Thyroid gland (tissue), 4 donors: ENCODE data around the gene ZRANB3. TPM values are rescaled to one million over a fixed set of nuclear protein-coding genes. Genes with fewer than 3 reads are reported as not detected.
"Not testable (repeated sequence)": the region's sequence is repeated elsewhere in the genome, so short reads cannot be mapped to it uniquely, and the experiment has no call there.

Source experiments
- DNase-seq, 2 donors: peaks; one replicate each; pipeline ENCODE4 v3.0.0-alpha.2; 2019
- H3K27ac ChIP-seq, 3 donors: fragments of 200-600 bp; sonication (generic); 1 replicate in 2 of 3; 2 replicates in 1 of 3; pipeline ENCODE4 v1.5.1; 2016 to 2019; ENCODE audit warnings: mild to moderate bottlenecking in 1 of 3, moderate library complexity in 1 of 3
- H3K27me3 ChIP-seq: fragments of 200-600 bp; sonication (generic); one replicate; pipeline ENCODE4 v1.5.1; 2019
- H3K36me3 ChIP-seq, 2 donors: fragments of 200-600 bp; sonication (generic); one replicate each; pipeline ENCODE4 v1.5.1; 2016 to 2019
- H3K4me1 ChIP-seq, 2 donors: fragments of 200-600 bp; sonication (generic); one replicate each; pipeline ENCODE4 v1.5.1; 2017 to 2019
- H3K4me3 ChIP-seq, 3 donors: fragments of 200-600 bp; sonication (generic); replicated peaks in 1 of 3; 1 replicate in 2 of 3; 2 replicates in 1 of 3; pipeline ENCODE4 v1.5.1; 2016; ENCODE audit warnings: mild to moderate bottlenecking in 1 of 3
- H3K9me3 ChIP-seq: fragments of 200-600 bp; sonication (generic); one replicate; pipeline ENCODE4 v1.5.1; 2017
- POLR2A ChIP-seq, 2 donors: fragments of 450-650 bp; IDR thresholded peaks; one replicate each; pipeline ENCODE4 v1.6.1; 2017; ENCODE audit warnings: antibody characterized with exemption in 2 of 2, mild to moderate bottlenecking in 2 of 2, moderate library complexity in 1 of 2
- WGBS, 2 donors: methylation state at CpG; one replicate each; pipeline ENCODE4 v1.1.5; 2017; 5-methylcytosine and 5-hydroxymethylcytosine counted together
- intact Hi-C: fragments of 100-400 bp; cut with DNase I; formaldehyde crosslinking; loops from one replicate; pipeline ENCODE4 v1.15.1; 2023
- total RNA-seq, 4 donors: library from RNA; depleted of rRNA; stranded (reverse); fragments of >200 nt; gene quantifications; one replicate each; pipeline ENCODE4 v1.2.3, GENCODE V29; 2016
- TF ChIP-seq, protein P1 (sequence below), 6 experiments: fragments of 200-600 bp in 3 of 6; fragments of 450-650 bp in 3 of 6; sonication (generic) in 3 of 6; IDR thresholded peaks; one replicate each; pipeline ENCODE4 v1.5.1; 2016 to 2019; ENCODE audit warnings: antibody characterized with exemption in 6 of 6, mild to moderate bottlenecking in 2 of 6, inconsistent platforms in 1 of 6, moderate library complexity in 1 of 6

ZRANB3 gene
- total RNA-seq, 4 donors from 2014 or later, result 3.1 to 12.2 (median 9.3) TPM

GRCh38 chr2:135546436-135546835, 15.4 kb upstream of the ZRANB3 start:
- Histone ChIP-seq H3K4me3 (no peak overlapping the region), H3K27me3 (no peaks in the 10 kb centered on the region), H3K9me3 (no peaks in the 10 kb centered on the region), H3K36me3 (no peaks in the 10 kb centered on the region), H3K27ac (no peak overlapping the region), H3K4me1 (no peaks in the 10 kb centered on the region)
- WGBS, 2 donors, result 93 to 96% methylated on average over 3 of the region's 3 CpGs
- intact Hi-C loops, result no loop called here
- DNase-seq, result no peak
- TF ChIP-seq, protein P1, sequence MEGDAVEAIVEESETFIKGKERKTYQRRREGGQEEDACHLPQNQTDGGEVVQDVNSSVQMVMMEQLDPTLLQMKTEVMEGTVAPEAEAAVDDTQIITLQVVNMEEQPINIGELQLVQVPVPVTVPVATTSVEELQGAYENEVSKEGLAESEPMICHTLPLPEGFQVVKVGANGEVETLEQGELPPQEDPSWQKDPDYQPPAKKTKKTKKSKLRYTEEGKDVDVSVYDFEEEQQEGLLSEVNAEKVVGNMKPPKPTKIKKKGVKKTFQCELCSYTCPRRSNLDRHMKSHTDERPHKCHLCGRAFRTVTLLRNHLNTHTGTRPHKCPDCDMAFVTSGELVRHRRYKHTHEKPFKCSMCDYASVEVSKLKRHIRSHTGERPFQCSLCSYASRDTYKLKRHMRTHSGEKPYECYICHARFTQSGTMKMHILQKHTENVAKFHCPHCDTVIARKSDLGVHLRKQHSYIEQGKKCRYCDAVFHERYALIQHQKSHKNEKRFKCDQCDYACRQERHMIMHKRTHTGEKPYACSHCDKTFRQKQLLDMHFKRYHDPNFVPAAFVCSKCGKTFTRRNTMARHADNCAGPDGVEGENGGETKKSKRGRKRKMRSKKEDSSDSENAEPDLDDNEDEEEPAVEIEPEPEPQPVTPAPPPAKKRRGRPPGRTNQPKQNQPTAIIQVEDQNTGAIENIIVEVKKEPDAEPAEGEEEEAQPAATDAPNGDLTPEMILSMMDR (IDR thresholded peaks at IDR 0.05), result no peak
- no peak for TF ChIP-seq POLR2A (IDR thresholded peaks at IDR 0.05)

DNA sequence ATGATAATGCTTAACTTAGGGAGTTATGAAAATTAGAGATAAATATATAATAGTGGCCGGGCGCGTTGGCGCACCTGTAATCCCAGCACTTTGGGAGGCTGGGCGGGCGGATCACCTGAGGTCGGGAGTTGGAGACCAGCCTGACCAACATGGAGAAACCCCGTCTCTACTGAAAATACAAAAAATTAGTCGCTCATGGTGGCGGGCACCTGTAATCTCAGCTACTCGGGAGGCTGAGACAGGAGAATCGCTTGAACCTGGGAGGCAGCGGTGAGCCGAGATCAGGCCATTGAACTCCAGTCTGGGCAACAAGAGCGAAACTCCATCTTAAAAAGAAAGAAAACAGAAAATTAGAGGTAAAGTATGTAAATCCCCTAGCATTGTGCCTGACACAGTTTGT, 2.5 kb upstream of the ZRANB3 start:
- H3K9me3 ChIP-seq, H3K27me3 ChIP-seq, DNase-seq, H3K36me3 ChIP-seq, H3K4me3 ChIP-seq, H3K27ac ChIP-seq, intact Hi-C loops: not testable (repeated sequence)
- H3K4me1 ChIP-seq, result peaks cover 9 to 14% of the 10 kb centered on the region in 2 donors
- WGBS, 2 donors, result 97 to 98% methylated on average over 15 of the region's 15 CpGs

DNA sequence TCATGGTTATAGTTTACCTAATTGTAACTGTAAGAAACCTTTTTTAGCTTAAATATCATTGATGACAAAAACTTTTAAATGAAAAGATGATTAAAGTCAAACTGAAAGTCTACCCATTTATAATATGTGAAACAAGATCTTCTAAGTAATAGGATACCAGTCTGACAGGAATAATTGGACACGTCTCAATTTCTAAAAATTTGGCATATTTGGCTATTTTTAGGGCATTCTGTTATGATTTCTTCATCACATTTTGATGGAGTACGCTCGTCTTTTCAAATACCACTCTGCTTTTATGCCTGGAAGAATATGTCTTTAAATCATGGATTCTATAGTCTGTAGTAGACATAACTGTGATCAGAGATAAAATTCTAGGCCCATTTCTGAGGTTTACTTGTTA, 1.6 kb upstream of the ZRANB3 start:
- H3K27ac ChIP-seq, result no peak overlapping the region
- peaks cover 9 to 14% of the 10 kb centered on the region in 2 donors for H3K4me1 ChIP-seq
- H3K4me3 ChIP-seq, result peak overlapping the region in 1 of 3 donors; percentile 88
- 64% methylated on average over 3 of the region's 3 CpGs for WGBS, 2 donors
- H3K9me3 ChIP-seq, result no peaks in the 10 kb centered on the region
- intact Hi-C loops, result no loop called here
- H3K27me3 ChIP-seq, result no peaks in the 10 kb centered on the region
- no peak for DNase-seq
- TF ChIP-seq POLR2A (IDR thresholded peaks at IDR 0.05), result no peak
- TF ChIP-seq, protein P1 (IDR thresholded peaks at IDR 0.05), result no peak
- H3K36me3 ChIP-seq, result no peaks in the 10 kb centered on the region

DNA sequence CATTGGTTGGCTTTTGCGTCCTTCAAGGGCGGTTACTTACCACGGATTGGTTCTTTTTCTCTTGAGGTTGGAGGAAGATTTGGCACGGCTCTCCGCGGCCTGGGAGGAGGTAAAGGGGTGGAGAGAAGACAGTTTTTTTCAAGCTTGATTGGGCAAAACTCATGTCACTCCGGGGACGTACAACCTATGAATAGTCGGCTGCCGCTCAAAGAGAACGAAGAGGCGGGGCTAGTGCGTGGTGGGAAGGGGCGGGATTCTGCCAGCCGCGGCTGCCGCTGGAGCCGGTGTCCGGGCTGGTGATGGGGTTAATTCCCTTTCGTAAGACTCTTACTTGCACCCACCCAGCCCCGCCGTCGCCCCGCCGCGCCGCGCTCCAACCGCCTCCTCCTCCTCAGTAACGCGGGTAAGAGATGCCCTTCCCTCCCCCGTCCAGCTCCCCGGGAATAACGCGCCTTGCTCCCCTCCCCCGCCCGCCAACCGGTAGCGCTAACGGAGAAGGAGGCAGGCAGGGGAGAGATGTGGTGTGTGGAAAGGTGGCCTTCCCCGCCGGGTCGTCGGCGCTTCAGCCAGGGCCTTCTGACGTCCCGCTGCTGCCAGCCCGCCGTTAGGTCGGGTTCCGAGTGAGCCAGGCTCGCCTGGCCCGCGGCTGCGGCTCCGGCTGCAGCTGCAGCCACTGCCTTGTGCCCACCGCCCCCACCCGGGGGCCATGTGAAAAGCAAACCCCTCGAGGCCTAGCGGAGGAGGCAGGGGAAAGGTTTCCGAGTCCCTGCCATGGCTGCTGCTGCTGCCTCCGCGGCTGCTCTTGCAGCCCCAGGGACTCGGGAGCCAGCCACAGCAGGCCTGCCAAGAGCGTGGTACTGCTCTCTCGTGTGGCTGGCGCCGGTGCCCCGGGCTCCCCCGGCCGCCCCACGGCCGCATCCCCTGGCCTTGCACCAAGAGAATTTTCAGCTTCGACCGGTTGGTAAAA, 496 bp upstream of the ZRANB3 start, which contains the start of gene R3HDM1:
TSS of gene R3HDM1 (plus strand) at position 254 of the 967 bp plus-strand sequence. CDS start 73,362 bp downstream, outside the sequence.
- peak in 1 of 2 donors; percentile 64 for TF ChIP-seq POLR2A (IDR thresholded peaks at IDR 0.05)
- TF ChIP-seq, protein P1 (IDR thresholded peaks at IDR 0.05), result no peak
- intact Hi-C loops, result no loop called here
- Histone ChIP-seq H3K27me3 (no peaks in the 10 kb centered on the region), H3K36me3 (no peaks in the 10 kb centered on the region), H3K9me3 (no peaks in the 10 kb centered on the region), H3K27ac (peak within 1 kb of the TSS; percentile 66 to 95 (median 69)), H3K4me1 (peaks cover 9 to 14% of the 10 kb centered on the region in 2 donors), H3K4me3 (peak within 1 kb of the TSS; percentile 86 to 95 (median 88))
- 1% methylated on average over 34 to 63 of the region's 75 CpGs for WGBS, 2 donors
- DNase-seq, result peak; percentile 98 to 99

DNA sequence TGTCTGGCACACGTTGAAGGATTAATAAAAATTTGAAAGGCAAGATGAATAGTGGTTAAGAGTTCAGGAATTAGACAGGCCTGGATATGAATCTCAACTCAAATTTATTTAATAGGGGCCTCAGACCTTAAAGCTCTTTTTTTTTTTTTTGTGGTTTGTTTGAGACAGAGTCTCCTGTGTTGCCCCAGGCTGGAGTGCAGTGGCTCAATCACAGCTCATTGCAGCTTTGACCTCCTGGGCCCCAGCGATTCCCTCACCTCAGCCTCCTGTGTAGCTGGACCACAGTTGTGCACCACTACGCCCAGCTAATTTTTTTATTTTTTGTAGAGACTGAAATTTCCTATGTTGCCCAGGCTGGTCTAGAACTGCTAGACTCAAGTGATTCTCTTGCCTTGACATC, 3.0 kb downstream of the ZRANB3 start:
- intact Hi-C loops, result no loop called here
- Histone ChIP-seq H3K9me3 (no peaks in the 10 kb centered on the region), H3K4me3 (no peak overlapping the region), H3K36me3 (no peaks in the 10 kb centered on the region), H3K27me3 (no peaks in the 10 kb centered on the region), H3K4me1 (peaks cover 8 to 11% of the 10 kb centered on the region in 2 donors), H3K27ac (no peak overlapping the region)
- no peak for DNase-seq
- WGBS, 2 donors, result 94 to 96% methylated on average over 3 of the region's 3 CpGs
- TF ChIP-seq, protein P1 (IDR thresholded peaks at IDR 0.05), result no peak
- TF ChIP-seq POLR2A (IDR thresholded peaks at IDR 0.05), result no peak
